Omental fat pad (tissue), 4 donors: Measurements from ENCODE around the gene ITPR2. TPM values are rescaled to one million over a fixed set of nuclear protein-coding genes. Genes with fewer than 3 reads are reported as not detected.
"Not testable (repeated sequence)": the region's sequence is repeated elsewhere in the genome, so short reads cannot be mapped to it uniquely, and the experiment has no call there.

Experiments
- ATAC-seq: fragments of 150-250 bp; one replicate; pipeline ENCODE4 v1.9.1; 2016; ENCODE audit warnings: mild to moderate bottlenecking, moderate library complexity; ENCODE audit not compliant: low FRiP score
- DNase-seq: peaks from one replicate; pipeline ENCODE4 v3.0.0-alpha.2; 2019; ENCODE audit warnings: low spot score
- CTCF ChIP-seq, 3 donors: fragments of 450-650 bp; IDR thresholded peaks; one replicate each; pipeline ENCODE4 v1.5.1; 2016 to 2017; ENCODE audit warnings: antibody characterized with exemption in 3 of 3, mild to moderate bottlenecking in 3 of 3, moderate library complexity in 2 of 3
- total RNA-seq, 4 donors: library from RNA; depleted of rRNA; stranded (reverse); fragments of >200 nt; gene quantifications; one replicate each; pipeline ENCODE4 v1.1.0, GENCODE V29; 2016

Gene ITPR2
- total RNA-seq, 4 donors from 2014 or later: 39.0 to 62.9 (median 47.4) TPM

- TF ChIP-seq CTCF (IDR thresholded peaks at IDR 0.05): no peak
- peak; percentile 59 for ATAC-seq
- no peak for DNase-seq
Measured at GRCh38 chr12:26318661-26319068, 514.3 kb downstream of the ITPR2 start.

- ATAC-seq (peak; percentile 86), DNase-seq (no peak)
- TF ChIP-seq CTCF (IDR thresholded peaks at IDR 0.05): no peak
Measured at GRCh38 chr12:26317942-26318575, 514.9 kb downstream of the ITPR2 start.

- DNase-seq, ATAC-seq: not testable (repeated sequence)
Measured at GRCh38 chr12:26314103-26314502, 518.9 kb downstream of the ITPR2 start.

GRCh38 chr12:26310489-26310888 is 522.5 kb downstream of the ITPR2 start:
- ATAC-seq, DNase-seq: not testable (repeated sequence)

GRCh38 chr12:26309634-26310033 is 523.4 kb downstream of the ITPR2 start:
- DNase-seq (no peak), ATAC-seq (no peak)
- no peak for TF ChIP-seq CTCF (IDR thresholded peaks at IDR 0.05)

GRCh38 chr12:26304273-26304672 is 528.7 kb downstream of the ITPR2 start:
- TF ChIP-seq CTCF (IDR thresholded peaks at IDR 0.05): no peak
- ATAC-seq (no peak), DNase-seq (no peak)

GRCh38 chr12:26303418-26303817 is 529.6 kb downstream of the ITPR2 start:
- TF ChIP-seq CTCF (IDR thresholded peaks at IDR 0.05): no peak
- no peak for DNase-seq
- no peak for ATAC-seq

- no peak for ATAC-seq
- no peak for DNase-seq
- no peak for TF ChIP-seq CTCF (IDR thresholded peaks at IDR 0.05)
Measured at GRCh38 chr12:26302776-26303175, 530.2 kb downstream of the ITPR2 start.
